Ascending aorta (tissue), 2 donors: ENCODE results near the gene GALNT4. TPM values are rescaled to one million over a fixed set of nuclear protein-coding genes. Genes with fewer than 3 reads are reported as not detected.

Source experiments
- DNase-seq, 2 donors: peaks; one replicate each; pipeline ENCODE4 v3.0.0-alpha.2; 2019; ENCODE audit warnings: low spot score in 2 of 2
- H3K27ac ChIP-seq, 2 donors: fragments of 200-600 bp; sonication (generic); one replicate each; pipeline ENCODE4 v1.5.1; 2016 to 2017; ENCODE audit warnings: mild to moderate bottlenecking in 1 of 2
- H3K27me3 ChIP-seq: fragments of 200-600 bp; sonication (generic); one replicate; pipeline ENCODE4 v1.5.1; 2017
- H3K36me3 ChIP-seq, 2 donors: fragments of 200-600 bp; sonication (generic); one replicate each; pipeline ENCODE4 v1.5.1; 2016
- H3K4me1 ChIP-seq, 2 donors: fragments of 200-600 bp; sonication (generic); one replicate each; pipeline ENCODE4 v1.5.1; 2016 to 2017; ENCODE audit warnings: mild to moderate bottlenecking in 1 of 2
- H3K4me3 ChIP-seq, 2 donors: fragments of 200-600 bp; sonication (generic); one replicate each; pipeline ENCODE4 v1.5.1; 2016 to 2017; ENCODE audit warnings: mild to moderate bottlenecking in 1 of 2
- H3K9me3 ChIP-seq, 2 donors: fragments of 200-600 bp; sonication (generic); one replicate each; pipeline ENCODE4 v1.5.1; 2016
- CTCF ChIP-seq, 3 experiments: fragments of 200-600 bp in 2 of 3; fragments of 450-650 bp in 1 of 3; sonication (generic) in 2 of 3; IDR thresholded peaks; one replicate each; pipeline ENCODE4 v1.5.1; 2016 to 2019; ENCODE audit warnings: antibody characterized with exemption in 3 of 3, mild to moderate bottlenecking in 1 of 3, moderate library complexity in 1 of 3
- intact Hi-C: fragments of 100-400 bp; cut with DNase I; formaldehyde crosslinking; loops from one replicate; pipeline ENCODE4 v1.15.1; 2023
- total RNA-seq: library from RNA; depleted of rRNA; stranded (reverse); fragments of >200 nt; gene quantifications from one replicate; pipeline ENCODE4 v1.1.0, GENCODE V29; 2016

GALNT4 gene
- total RNA-seq, 1 donor from 2014 or later: 3.3 TPM

- no peak overlapping the region for H3K4me3 ChIP-seq
- no peak for TF ChIP-seq CTCF (IDR thresholded peaks at IDR 0.05)
- DNase-seq: no peak
- peaks cover 0 to 2% of the 10 kb centered on the region in 2 donors for H3K36me3 ChIP-seq
- no peaks in the 10 kb centered on the region for H3K9me3 ChIP-seq
- no peaks in the 10 kb centered on the region for H3K4me1 ChIP-seq
- intact Hi-C loops: no loop called here
- no peaks in the 10 kb centered on the region for H3K27me3 ChIP-seq
- H3K27ac ChIP-seq: no peak overlapping the region
Observed at GRCh38 chr12:89499857-89500256, 24.7 kb downstream of the GALNT4 start.

- Histone ChIP-seq H3K4me1 (no peaks in the 10 kb centered on the region), H3K27me3 (no peaks in the 10 kb centered on the region), H3K27ac (peak overlapping the region; percentile 22 to 37), H3K4me3 (no peak overlapping the region), H3K36me3 (no peaks in the 10 kb centered on the region), H3K9me3 (no peaks in the 10 kb centered on the region)
- no peak for DNase-seq
- intact Hi-C loops: loop anchor here (2.0 kb wide), 1 partner anchor 27 kb away; the partner anchor contains the start of gene GALNT4
- no peak for TF ChIP-seq CTCF (IDR thresholded peaks at IDR 0.05)
Observed at GRCh38 chr12:89497467-89497866, 27.1 kb downstream of the GALNT4 start.

GRCh38 chr12:89497005-89497404 lies 27.6 kb downstream of the GALNT4 start:
- Histone ChIP-seq H3K36me3 (no peaks in the 10 kb centered on the region), H3K27me3 (no peaks in the 10 kb centered on the region), H3K4me1 (no peaks in the 10 kb centered on the region), H3K9me3 (no peaks in the 10 kb centered on the region), H3K4me3 (no peak overlapping the region), H3K27ac (peak overlapping the region; percentile 22 to 37)
- no peak for TF ChIP-seq CTCF (IDR thresholded peaks at IDR 0.05)
- DNase-seq: no peak
- intact Hi-C loops: loop anchor here (2.0 kb wide), 1 partner anchor 28 kb away; the partner anchor contains the start of gene GALNT4

- H3K27ac ChIP-seq: no peak overlapping the region
- TF ChIP-seq CTCF (IDR thresholded peaks at IDR 0.05): no peak
- intact Hi-C loops: no loop called here
Observed at GRCh38 chr12:89494411-89495231, 30.0 kb downstream of the GALNT4 start.

DNA sequence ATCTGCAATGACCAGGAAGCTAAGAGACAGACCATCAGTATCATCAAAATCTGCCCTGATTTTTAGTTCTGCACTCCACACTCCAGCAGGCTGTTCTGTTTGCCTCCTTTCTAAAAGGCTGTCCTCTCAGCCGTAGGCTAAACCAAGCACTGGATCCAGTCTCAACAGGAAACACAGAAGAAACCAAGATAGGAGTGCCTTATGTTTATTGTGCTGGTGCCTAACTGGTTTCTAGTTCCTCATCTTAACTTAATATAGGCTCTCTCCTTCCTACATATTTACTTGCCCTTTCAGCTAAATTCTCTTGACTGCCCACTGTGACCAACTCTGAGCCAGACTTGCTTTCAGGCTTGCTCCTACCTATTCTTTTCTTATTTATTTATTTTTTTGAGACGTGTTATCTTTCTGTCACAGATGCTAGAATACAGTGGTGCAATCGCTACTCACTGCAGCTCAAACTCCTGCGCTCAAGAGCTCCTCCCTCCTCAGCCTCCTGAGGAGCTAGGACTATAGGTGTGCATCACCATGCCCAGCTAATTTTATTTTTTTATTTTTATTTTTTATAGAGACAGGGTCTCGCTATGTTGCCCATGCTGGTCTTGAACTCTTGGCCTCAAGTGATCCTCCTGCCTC lies 30.8 kb downstream of the GALNT4 start:
- no peaks in the 10 kb centered on the region for H3K9me3 ChIP-seq
- H3K36me3 ChIP-seq: peaks cover 24 to 25% of the 10 kb centered on the region in 2 donors
- H3K27ac ChIP-seq: no peak overlapping the region
- H3K27me3 ChIP-seq: no peaks in the 10 kb centered on the region
- DNase-seq: no peak
- intact Hi-C loops: no loop called here
- no peak for TF ChIP-seq CTCF (IDR thresholded peaks at IDR 0.05)
- no peaks in the 10 kb centered on the region for H3K4me1 ChIP-seq
- H3K4me3 ChIP-seq: no peak overlapping the region

More at GRCh38 chr12:89494411-89495231, 30.0 kb downstream of the GALNT4 start:
- DNase-seq: no peak
- H3K9me3 ChIP-seq: no peaks in the 10 kb centered on the region
- peaks cover 18% of the 10 kb centered on the region in 2 donors for H3K36me3 ChIP-seq
- H3K27me3 ChIP-seq: no peaks in the 10 kb centered on the region
- no peak overlapping the region for H3K4me3 ChIP-seq
- no peaks in the 10 kb centered on the region for H3K4me1 ChIP-seq
